HEK293 (cell line): Measurements from ENCODE around the gene ATP5MC2.

Experiments
- ZNF660 ChIP-seq: fragments of 450-650 bp; IDR thresholded peaks from 2 replicates; pipeline ENCODE4 v1.5.1; 2018; ENCODE audit warnings: missing biosample characterization, mild to moderate bottlenecking, missing genetic modification characterization
- TF ChIP-seq, protein P1 (sequence below): fragments of 450-650 bp; formaldehyde crosslinking; IDR thresholded peaks from 2 replicates; pipeline ENCODE4 v1.5.1; 2016; ENCODE audit warnings: missing biosample characterization, missing genetic modification characterization
- TF ChIP-seq, protein P2 (sequence below): fragments of 450-650 bp; formaldehyde crosslinking; IDR thresholded peaks from 2 replicates; pipeline ENCODE4 v1.5.1; 2016; ENCODE audit warnings: missing biosample characterization, missing genetic modification characterization, borderline replicate concordance

DNA sequence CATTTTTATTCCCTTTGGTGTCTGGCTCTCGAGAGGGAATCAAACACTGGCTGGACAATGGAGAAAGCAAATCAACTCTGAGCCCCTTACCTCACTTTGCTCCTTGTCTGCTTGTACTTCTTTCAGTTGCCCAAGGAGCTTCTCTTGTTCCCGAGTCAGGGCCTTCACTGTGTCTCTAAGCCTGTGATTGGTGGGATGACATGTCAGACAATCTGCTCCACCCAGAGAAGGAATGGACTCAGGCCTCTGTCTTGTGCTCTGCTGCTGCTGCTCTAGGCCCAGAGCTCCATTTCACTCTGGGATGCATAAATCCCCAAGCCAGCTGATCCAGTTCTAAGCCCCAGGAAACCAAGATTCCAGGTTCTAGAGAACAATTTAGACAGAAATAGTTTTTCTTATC, 43.8 kb upstream of the ATP5MC2 start:
- TF ChIP-seq ZNF660: no peak
- TF ChIP-seq, protein P1, sequence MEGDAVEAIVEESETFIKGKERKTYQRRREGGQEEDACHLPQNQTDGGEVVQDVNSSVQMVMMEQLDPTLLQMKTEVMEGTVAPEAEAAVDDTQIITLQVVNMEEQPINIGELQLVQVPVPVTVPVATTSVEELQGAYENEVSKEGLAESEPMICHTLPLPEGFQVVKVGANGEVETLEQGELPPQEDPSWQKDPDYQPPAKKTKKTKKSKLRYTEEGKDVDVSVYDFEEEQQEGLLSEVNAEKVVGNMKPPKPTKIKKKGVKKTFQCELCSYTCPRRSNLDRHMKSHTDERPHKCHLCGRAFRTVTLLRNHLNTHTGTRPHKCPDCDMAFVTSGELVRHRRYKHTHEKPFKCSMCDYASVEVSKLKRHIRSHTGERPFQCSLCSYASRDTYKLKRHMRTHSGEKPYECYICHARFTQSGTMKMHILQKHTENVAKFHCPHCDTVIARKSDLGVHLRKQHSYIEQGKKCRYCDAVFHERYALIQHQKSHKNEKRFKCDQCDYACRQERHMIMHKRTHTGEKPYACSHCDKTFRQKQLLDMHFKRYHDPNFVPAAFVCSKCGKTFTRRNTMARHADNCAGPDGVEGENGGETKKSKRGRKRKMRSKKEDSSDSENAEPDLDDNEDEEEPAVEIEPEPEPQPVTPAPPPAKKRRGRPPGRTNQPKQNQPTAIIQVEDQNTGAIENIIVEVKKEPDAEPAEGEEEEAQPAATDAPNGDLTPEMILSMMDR (tag by site-specific recombination): no peak
- TF ChIP-seq, protein P2, sequence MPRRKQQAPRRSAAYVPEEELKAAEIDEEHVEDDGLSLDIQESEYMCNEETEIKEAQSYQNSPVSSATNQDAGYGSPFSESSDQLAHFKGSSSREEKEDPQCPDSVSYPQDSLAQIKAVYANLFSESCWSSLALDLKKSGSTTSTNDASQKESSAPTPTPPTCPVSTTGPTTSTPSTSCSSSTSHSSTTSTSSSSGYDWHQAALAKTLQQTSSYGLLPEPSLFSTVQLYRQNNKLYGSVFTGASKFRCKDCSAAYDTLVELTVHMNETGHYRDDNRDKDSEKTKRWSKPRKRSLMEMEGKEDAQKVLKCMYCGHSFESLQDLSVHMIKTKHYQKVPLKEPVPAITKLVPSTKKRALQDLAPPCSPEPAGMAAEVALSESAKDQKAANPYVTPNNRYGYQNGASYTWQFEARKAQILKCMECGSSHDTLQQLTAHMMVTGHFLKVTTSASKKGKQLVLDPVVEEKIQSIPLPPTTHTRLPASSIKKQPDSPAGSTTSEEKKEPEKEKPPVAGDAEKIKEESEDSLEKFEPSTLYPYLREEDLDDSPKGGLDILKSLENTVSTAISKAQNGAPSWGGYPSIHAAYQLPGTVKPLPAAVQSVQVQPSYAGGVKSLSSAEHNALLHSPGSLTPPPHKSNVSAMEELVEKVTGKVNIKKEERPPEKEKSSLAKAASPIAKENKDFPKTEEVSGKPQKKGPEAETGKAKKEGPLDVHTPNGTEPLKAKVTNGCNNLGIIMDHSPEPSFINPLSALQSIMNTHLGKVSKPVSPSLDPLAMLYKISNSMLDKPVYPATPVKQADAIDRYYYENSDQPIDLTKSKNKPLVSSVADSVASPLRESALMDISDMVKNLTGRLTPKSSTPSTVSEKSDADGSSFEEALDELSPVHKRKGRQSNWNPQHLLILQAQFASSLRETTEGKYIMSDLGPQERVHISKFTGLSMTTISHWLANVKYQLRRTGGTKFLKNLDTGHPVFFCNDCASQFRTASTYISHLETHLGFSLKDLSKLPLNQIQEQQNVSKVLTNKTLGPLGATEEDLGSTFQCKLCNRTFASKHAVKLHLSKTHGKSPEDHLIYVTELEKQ (tag by site-specific recombination): no peak
